ENCODE results near the gene CRTAC1. TPM values are rescaled to one million over a fixed set of nuclear protein-coding genes. Genes with fewer than 3 reads are reported as not detected.

The CRTAC1 gene
- total and polyA plus RNA-seq, 2 experiments from 2014 or later = 0.47 to 1.2 TPM

- no peaks in the 10 kb centered on the region; the same call in 1 of the 2 replicates for H3K4me1 ChIP-seq (ENCODE audit: insufficient read depth)
- DNase-seq (ENCODE audit: low spot score) = no peak
- TF ChIP-seq CREB1 (CRISPR knock-in tag; IDR thresholded peaks at IDR 0.05; ENCODE audit: low read depth) (no peak), ETS1 (IDR thresholded peaks at IDR 0.05) (no peak), JUNB (IDR thresholded peaks at IDR 0.05; ENCODE audit: unreplicated experiment) (no peak), ZNF462 (CRISPR knock-in tag; IDR thresholded peaks at IDR 0.05) (no peak)
- H3K4me3 ChIP-seq = no peak overlapping the region
- H3K4me3 Mint-ChIP-seq = no peak overlapping the region
- H3K36me3 Mint-ChIP-seq (ENCODE audit: low read depth) = no peaks in the 10 kb centered on the region
- ATAC-seq = no peak
- H3K4me2 ChIP-seq = no peak overlapping the region
- H3K79me2 ChIP-seq (replicated peaks; ENCODE audit: insufficient read depth) = no peaks in the 10 kb centered on the region
- H3K27me3 ChIP-seq (ENCODE audit: insufficient read depth) = no peaks in the 10 kb centered on the region
- H3K27ac Mint-ChIP-seq = no peak overlapping the region
- H3K27me3 Mint-ChIP-seq (ENCODE audit: insufficient read depth, low read depth, poor library complexity) = peaks cover 7% of the 10 kb centered on the region
- H2AFZ ChIP-seq = no peak overlapping the region
- no peak overlapping the region for H3K27ac ChIP-seq (ENCODE audit: low read depth)
- peaks cover 11% of the 10 kb centered on the region; the same call in 2 of the 3 replicates for H3K4me1 Mint-ChIP-seq
- no peaks in the 10 kb centered on the region for H3K9me2 ChIP-seq (ENCODE audit: insufficient read depth)
- H3K9me3 Mint-ChIP-seq = no peaks in the 10 kb centered on the region
- H3F3A ChIP-seq (replicated peaks; ENCODE audit: low read depth) = no peaks in the 10 kb centered on the region
- no peaks in the 10 kb centered on the region for H3K36me3 ChIP-seq (ENCODE audit: insufficient read depth)
- no peaks in the 10 kb centered on the region for H4K20me1 ChIP-seq (replicated peaks; ENCODE audit: insufficient read depth)
These were observed 117.2 kb downstream of the CRTAC1 start for GRCh38 chr10:97913193-97913592.

GRCh38 chr10:97911217-97911616 is 119.2 kb downstream of the CRTAC1 start:
- Mint-ChIP-seq H3K9me3 (no peaks in the 10 kb centered on the region), H3K27ac (no peak overlapping the region), H3K36me3 (ENCODE audit: low read depth) (no peaks in the 10 kb centered on the region), H3K27me3 (ENCODE audit: insufficient read depth, low read depth, poor library complexity) (peaks cover 9% of the 10 kb centered on the region), H3K4me1 (peaks cover 6% of the 10 kb centered on the region; the same call in 2 of the 3 replicates), H3K4me3 (no peak overlapping the region)
- DNase-seq (ENCODE audit: low spot score) (no peak), ATAC-seq (no peak)
- Histone ChIP-seq H3K4me3 (no peak overlapping the region), H3F3A (replicated peaks; ENCODE audit: low read depth) (no peaks in the 10 kb centered on the region), H3K27ac (ENCODE audit: low read depth) (no peak overlapping the region), H3K4me2 (no peak overlapping the region), H3K4me1 (ENCODE audit: insufficient read depth) (no peaks in the 10 kb centered on the region; the same call in 1 of the 2 replicates), H3K27me3 (ENCODE audit: insufficient read depth) (no peaks in the 10 kb centered on the region), H4K20me1 (replicated peaks; ENCODE audit: insufficient read depth) (no peaks in the 10 kb centered on the region), H2AFZ (no peak overlapping the region), H3K36me3 (ENCODE audit: insufficient read depth) (no peaks in the 10 kb centered on the region), H3K79me2 (replicated peaks; ENCODE audit: insufficient read depth) (no peaks in the 10 kb centered on the region), H3K9me2 (ENCODE audit: insufficient read depth) (no peaks in the 10 kb centered on the region)
- TF ChIP-seq CTCF (conservative IDR thresholded peaks at IDR 0.05; ENCODE audit: low read depth in 2 of 2) (no peak), NANOG (IDR thresholded peaks at IDR 0.05; ENCODE audit: borderline replicate concordance) (no peak)

Data from GM23338 (cell line).